ENCODE data around the gene FBN2. TPM values are rescaled to one million over a fixed set of nuclear protein-coding genes. Genes with fewer than 3 reads are reported as not detected.

The FBN2 gene
- total RNA-seq, 1 donor from 2014 or later: 0.11 TPM

DNA sequence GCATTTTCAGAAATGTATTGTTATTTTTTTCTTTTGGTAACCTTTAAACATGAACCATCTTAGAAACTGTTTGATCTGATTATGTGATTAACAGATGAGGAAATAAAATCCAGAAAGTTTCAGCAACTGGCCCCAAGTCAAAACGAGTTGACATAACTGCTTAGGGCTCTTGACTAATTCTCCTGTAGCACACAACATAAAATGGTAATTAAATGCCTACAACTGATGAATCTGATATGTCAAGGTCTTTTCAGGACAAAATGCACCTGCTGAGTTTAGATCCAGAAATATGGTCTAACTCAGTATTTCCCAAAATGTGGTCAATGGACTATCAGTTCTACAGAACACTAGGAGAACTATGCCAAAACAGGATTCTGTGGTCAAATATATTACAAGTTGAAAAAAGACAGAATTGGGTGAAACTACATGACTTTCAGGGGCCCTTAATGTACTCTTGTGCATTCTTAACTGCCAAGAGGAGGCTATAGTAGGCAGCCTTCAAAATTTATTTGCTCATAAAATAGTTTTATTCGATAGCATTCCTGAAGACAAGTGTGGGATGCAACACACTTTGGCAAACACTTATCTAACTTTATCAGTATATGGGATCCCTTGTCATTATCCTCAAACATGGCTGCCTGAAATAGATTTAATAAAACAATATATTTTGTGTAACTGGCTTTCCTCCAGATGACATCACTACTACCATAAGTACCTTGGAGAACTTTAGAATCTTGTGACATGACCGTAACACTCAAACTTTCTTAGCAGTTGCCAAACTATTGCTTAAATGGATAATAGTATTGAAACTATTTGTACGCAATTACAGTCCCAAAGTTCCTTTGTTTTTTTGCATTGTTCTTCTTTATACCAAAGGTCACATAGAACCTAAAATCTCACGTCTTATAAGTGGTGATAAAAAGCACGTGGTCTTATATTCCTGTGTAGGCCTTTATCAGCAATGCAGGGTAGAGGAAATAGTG lies 59.4 kb downstream of the FBN2 start:
- TF ChIP-seq, protein P1, sequence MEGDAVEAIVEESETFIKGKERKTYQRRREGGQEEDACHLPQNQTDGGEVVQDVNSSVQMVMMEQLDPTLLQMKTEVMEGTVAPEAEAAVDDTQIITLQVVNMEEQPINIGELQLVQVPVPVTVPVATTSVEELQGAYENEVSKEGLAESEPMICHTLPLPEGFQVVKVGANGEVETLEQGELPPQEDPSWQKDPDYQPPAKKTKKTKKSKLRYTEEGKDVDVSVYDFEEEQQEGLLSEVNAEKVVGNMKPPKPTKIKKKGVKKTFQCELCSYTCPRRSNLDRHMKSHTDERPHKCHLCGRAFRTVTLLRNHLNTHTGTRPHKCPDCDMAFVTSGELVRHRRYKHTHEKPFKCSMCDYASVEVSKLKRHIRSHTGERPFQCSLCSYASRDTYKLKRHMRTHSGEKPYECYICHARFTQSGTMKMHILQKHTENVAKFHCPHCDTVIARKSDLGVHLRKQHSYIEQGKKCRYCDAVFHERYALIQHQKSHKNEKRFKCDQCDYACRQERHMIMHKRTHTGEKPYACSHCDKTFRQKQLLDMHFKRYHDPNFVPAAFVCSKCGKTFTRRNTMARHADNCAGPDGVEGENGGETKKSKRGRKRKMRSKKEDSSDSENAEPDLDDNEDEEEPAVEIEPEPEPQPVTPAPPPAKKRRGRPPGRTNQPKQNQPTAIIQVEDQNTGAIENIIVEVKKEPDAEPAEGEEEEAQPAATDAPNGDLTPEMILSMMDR (IDR thresholded peaks at IDR 0.05): no peak
- Histone ChIP-seq H3K9me3 (no peaks in the 10 kb centered on the region), H3K4me1 (no peaks in the 10 kb centered on the region), H3K27ac (no peak overlapping the region), H3K4me3 (no peak overlapping the region), H3K36me3 (no peaks in the 10 kb centered on the region), H3K27me3 (no peaks in the 10 kb centered on the region)
- intact Hi-C loops (cut with DNase I): no loop called here
- DNase-seq (ENCODE audit: low spot score in 2 of 2): no peak

DNA sequence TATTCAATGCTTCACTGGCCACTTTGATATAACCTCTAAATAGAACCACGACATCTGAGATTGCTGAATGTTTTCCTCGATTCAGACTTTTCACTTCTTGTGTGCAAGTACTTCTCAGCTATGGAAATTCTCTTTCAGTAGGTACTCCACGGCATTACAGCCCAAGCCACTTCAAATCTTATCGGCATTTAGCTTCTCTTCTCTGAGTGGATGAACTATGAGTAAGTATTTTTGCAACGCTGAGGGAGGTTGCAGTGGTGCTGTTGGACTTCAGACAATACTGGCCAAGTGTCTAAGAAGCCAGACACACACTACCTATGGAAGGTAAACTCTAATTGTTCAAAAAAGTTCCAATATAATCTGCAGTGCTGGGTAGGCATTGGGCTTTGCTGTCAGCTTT lies 60.1 kb downstream of the FBN2 start:
- DNase-seq (ENCODE audit: low spot score in 2 of 2): no peak
- no peaks in the 10 kb centered on the region for H3K27me3 ChIP-seq
- intact Hi-C loops (cut with DNase I): no loop called here
- no peaks in the 10 kb centered on the region for H3K9me3 ChIP-seq
- no peak overlapping the region for H3K27ac ChIP-seq
- H3K4me1 ChIP-seq: no peaks in the 10 kb centered on the region
- H3K4me3 ChIP-seq: no peak overlapping the region
- H3K36me3 ChIP-seq: no peaks in the 10 kb centered on the region
- TF ChIP-seq, protein P1 (IDR thresholded peaks at IDR 0.05): no peak

DNA sequence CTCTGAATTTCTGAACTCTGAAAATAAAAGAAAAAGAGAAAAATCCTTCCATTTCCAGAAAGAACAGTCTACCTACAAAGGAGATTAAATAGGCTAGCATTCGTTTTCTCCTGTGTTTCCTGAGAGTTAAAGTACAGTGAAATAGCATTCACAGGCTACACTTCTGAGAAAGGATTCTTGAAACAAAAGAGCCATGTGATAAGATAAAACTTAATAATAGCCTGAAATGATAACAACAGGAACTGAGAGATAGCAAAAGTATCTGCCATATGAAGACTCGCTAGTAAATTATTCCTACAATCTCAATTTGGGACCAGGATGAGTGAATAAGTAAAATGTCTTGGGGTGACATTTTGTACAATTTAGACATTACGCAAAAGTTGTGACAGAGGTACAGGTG lies 62.4 kb downstream of the FBN2 start:
- TF ChIP-seq, protein P1 (IDR thresholded peaks at IDR 0.05): no peak
- intact Hi-C loops (cut with DNase I): no loop called here

DNA sequence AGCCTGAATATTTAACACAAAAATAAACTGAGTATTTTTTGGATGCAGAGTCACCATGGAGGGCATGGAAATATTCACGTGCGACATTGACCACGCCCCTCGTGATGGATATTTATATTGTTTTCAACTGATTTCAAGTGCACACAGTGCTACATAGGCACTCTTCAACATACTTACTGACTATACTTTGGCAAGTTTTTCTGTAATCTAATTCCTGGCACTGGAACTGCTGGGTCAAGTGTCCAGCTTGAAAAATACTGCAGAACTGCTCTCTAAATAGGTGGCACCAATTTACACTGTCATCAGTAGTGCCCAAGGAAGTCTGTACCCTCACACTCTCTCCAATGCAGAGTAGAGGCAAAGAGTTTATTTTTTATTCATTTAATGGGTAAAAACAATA lies 65.1 kb downstream of the FBN2 start:
- no peak overlapping the region for H3K27ac ChIP-seq
- H3K4me3 ChIP-seq: no peak overlapping the region
- no peaks in the 10 kb centered on the region for H3K36me3 ChIP-seq
- TF ChIP-seq, protein P1 (IDR thresholded peaks at IDR 0.05): no peak
- H3K9me3 ChIP-seq: no peaks in the 10 kb centered on the region
- no peak for DNase-seq (ENCODE audit: low spot score in 2 of 2)
- intact Hi-C loops (cut with DNase I): no loop called here
- H3K27me3 ChIP-seq: no peaks in the 10 kb centered on the region
- no peaks in the 10 kb centered on the region for H3K4me1 ChIP-seq

More for the DNA sequence above, 62.4 kb downstream of the FBN2 start:
- Histone ChIP-seq H3K27me3 (no peaks in the 10 kb centered on the region), H3K4me3 (no peak overlapping the region), H3K4me1 (no peaks in the 10 kb centered on the region), H3K9me3 (no peaks in the 10 kb centered on the region), H3K36me3 (no peaks in the 10 kb centered on the region), H3K27ac (no peak overlapping the region)
- DNase-seq (ENCODE audit: low spot score in 2 of 2): no peak

DNA sequence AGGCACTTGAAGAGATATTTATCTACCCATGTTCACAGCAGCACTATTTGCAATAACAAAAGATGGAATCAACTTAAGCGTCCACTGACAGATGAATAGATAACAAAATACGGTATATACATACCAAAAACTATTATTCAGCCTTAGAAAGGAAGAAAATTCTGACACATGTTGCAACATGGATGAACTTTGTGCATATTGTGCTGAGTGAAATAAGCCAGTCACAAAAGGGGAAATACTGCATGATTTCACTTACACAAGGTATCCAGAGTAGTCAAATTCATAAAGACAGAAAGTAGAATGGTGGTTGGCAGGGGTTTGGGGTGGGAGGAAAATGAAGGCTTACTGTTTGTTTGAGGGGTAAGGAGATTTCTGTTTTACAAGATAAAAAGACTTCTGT lies 66.0 kb downstream of the FBN2 start:
- TF ChIP-seq, protein P1 (IDR thresholded peaks at IDR 0.05): no peak
- Histone ChIP-seq H3K36me3 (no peaks in the 10 kb centered on the region), H3K4me3 (no peak overlapping the region), H3K9me3 (no peaks in the 10 kb centered on the region), H3K4me1 (no peaks in the 10 kb centered on the region), H3K27ac (no peak overlapping the region), H3K27me3 (no peaks in the 10 kb centered on the region)
- intact Hi-C loops (cut with DNase I): no loop called here
- no peak for DNase-seq (ENCODE audit: low spot score in 2 of 2)

All from ascending aorta (tissue), 2 donors.